Measurements from ENCODE around the gene SSBP3.

SSBP3 gene

GRCh38 chr1:54244655-54245054 lies 161.5 kb downstream of the SSBP3 start:
- Histone ChIP-seq H3K9me3 (no peaks in the 10 kb centered on the region), H3K27ac (peak overlapping the region; percentile 28 to 53), H3K27me3 (no peaks in the 10 kb centered on the region), H3K4me3 (no peak overlapping the region), H3K36me3 (peaks cover 26 to 86% (median 46%) of the 10 kb centered on the region in 3 donors), H3K4me1 (peaks cover 0 to 36% (median 11%) of the 10 kb centered on the region in 4 donors)
- intact Hi-C loops (cut with DNase I; ENCODE audit: low total_unique reads), result no loop called here
- no peak for DNase-seq
- no peak for TF ChIP-seq CTCF (IDR thresholded peaks at IDR 0.05)

- intact Hi-C loops (cut with DNase I; ENCODE audit: low total_unique reads), result no loop called here
- Histone ChIP-seq H3K27me3 (no peaks in the 10 kb centered on the region), H3K4me3 (no peak overlapping the region), H3K36me3 (peaks cover 37 to 96% (median 45%) of the 10 kb centered on the region in 3 donors), H3K27ac (no peak overlapping the region), H3K4me1 (peaks cover 0 to 41% (median 13%) of the 10 kb centered on the region in 4 donors), H3K9me3 (no peaks in the 10 kb centered on the region)
- DNase-seq, result no peak
- no peak for TF ChIP-seq CTCF (IDR thresholded peaks at IDR 0.05)
Observed at GRCh38 chr1:54243022-54243421, 163.2 kb downstream of the SSBP3 start.

- DNase-seq, result no peak
- peak overlapping the region; percentile 44 to 59 for H3K27ac ChIP-seq
- H3K4me1 ChIP-seq, result peaks cover 0 to 41% (median 13%) of the 10 kb centered on the region in 4 donors
- no peak for TF ChIP-seq CTCF (IDR thresholded peaks at IDR 0.05)
- intact Hi-C loops (cut with DNase I; ENCODE audit: low total_unique reads), result no loop called here
- no peak overlapping the region for H3K4me3 ChIP-seq
- no peaks in the 10 kb centered on the region for H3K27me3 ChIP-seq
- H3K36me3 ChIP-seq, result peaks cover 43 to 96% (median 52%) of the 10 kb centered on the region in 3 donors
- H3K9me3 ChIP-seq, result no peaks in the 10 kb centered on the region
Observed at GRCh38 chr1:54241364-54241763, 164.8 kb downstream of the SSBP3 start.

- no peaks in the 10 kb centered on the region for H3K9me3 ChIP-seq
- peaks cover 0 to 38% (median 13%) of the 10 kb centered on the region in 4 donors for H3K4me1 ChIP-seq
- intact Hi-C loops (cut with DNase I; ENCODE audit: low total_unique reads), result no loop called here
- peaks cover 40 to 91% (median 56%) of the 10 kb centered on the region in 3 donors for H3K36me3 ChIP-seq
- no peak for TF ChIP-seq CTCF (IDR thresholded peaks at IDR 0.05)
- peak overlapping the region; percentile 44 to 59 for H3K27ac ChIP-seq
- DNase-seq, result no peak
- no peaks in the 10 kb centered on the region for H3K27me3 ChIP-seq
- H3K4me3 ChIP-seq, result no peak overlapping the region
Observed at GRCh38 chr1:54240741-54241335, 165.4 kb downstream of the SSBP3 start.

GRCh38 chr1:54239631-54240031 lies 166.6 kb downstream of the SSBP3 start:
- intact Hi-C loops (cut with DNase I; ENCODE audit: low total_unique reads), result loop anchor here (10.0 kb wide), 1 partner anchor 115 kb away; no protein-coding TSS in a partner anchor
- Histone ChIP-seq H3K4me3 (no peak overlapping the region), H3K4me1 (peaks cover 0 to 26% (median 7%) of the 10 kb centered on the region in 4 donors), H3K27ac (peak overlapping the region; percentile 18 to 62), H3K27me3 (no peaks in the 10 kb centered on the region), H3K36me3 (peaks cover 43 to 82% (median 56%) of the 10 kb centered on the region in 3 donors), H3K9me3 (no peaks in the 10 kb centered on the region)
- TF ChIP-seq CTCF (IDR thresholded peaks at IDR 0.05), result no peak
- peak in 1 of 2 donors; percentile 70 for DNase-seq

Measured in tibial artery (tissue), 4 donors.